HEK293 (cell line): Measurements from ENCODE around the gene TRIM26.

Source experiments
- CTCF ChIA-PET: fragments of 350-600 bp; formaldehyde crosslinking; extraction: SDS; loops from one replicate; lab custom pipeline; 2021; ENCODE audit warnings: antibody characterized with exemption; lab: Yijun Ruan, JAX
- POLR2A ChIA-PET: fragments of 300-600 bp; formaldehyde crosslinking; extraction: SDS; loops from one replicate; lab custom pipeline; 2020; ENCODE audit warnings: antibody characterized with exemption, inconsistent platforms; lab: Yijun Ruan, JAX
- H3K27ac ChIP-seq: fragments of 200-500 bp; sonication (Bioruptor generic); 2 replicates; pipeline ENCODE4 v1.5.1; 2014; ENCODE audit warnings: low read depth, low read length, control low read depth, inconsistent platforms; ENCODE audit errors: extremely low read depth
- H3K36me3 ChIP-seq, 2 experiments: fragments of 200-500 bp in 1 of 2; sonication (Bioruptor generic) in 1 of 2; 1 replicate in 1 of 2; 2 replicates in 1 of 2; pipeline ENCODE4 v1.5.1; 2014 to 2017; ENCODE audit warnings: inconsistent platforms in 2 of 2, low read length in 2 of 2; ENCODE audit not compliant: control insufficient read depth in 2 of 2, insufficient read depth in 1 of 2
- H3K4me1 ChIP-seq: fragments of 200-500 bp; sonication (Bioruptor generic); 2 replicates; pipeline ENCODE4 v1.5.1; 2014; ENCODE audit warnings: mild to moderate bottlenecking, low read length, inconsistent platforms; ENCODE audit not compliant: control insufficient read depth, insufficient read depth
- H3K4me3 ChIP-seq: 2 replicates; pipeline ENCODE4 v1.5.1; 2011; ENCODE audit warnings: low read depth, mild to moderate bottlenecking, control low read depth, low read length, moderate library complexity
- H3K9me3 ChIP-seq: fragments of 200-500 bp; sonication (Bioruptor generic); 2 replicates; pipeline ENCODE4 v1.5.1; 2014; ENCODE audit warnings: low read depth, low read length, inconsistent platforms; ENCODE audit not compliant: control insufficient read depth, insufficient read depth
- HOXA7 ChIP-seq: sonication (generic); formaldehyde crosslinking; IDR thresholded peaks from 2 replicates; pipeline ENCODE4 v1.8.1; 2022; ENCODE audit warnings: missing genetic modification reagents, borderline replicate concordance
- SALL2 ChIP-seq: fragments of 450-650 bp; formaldehyde crosslinking; IDR thresholded peaks from 2 replicates; pipeline ENCODE4 v1.5.0; 2017; ENCODE audit warnings: missing biosample characterization, mild to moderate bottlenecking, missing genetic modification characterization, borderline replicate concordance
- YY1 ChIP-seq: fragments of 450-650 bp; formaldehyde crosslinking; IDR thresholded peaks from 2 replicates; pipeline ENCODE4 v1.5.1; 2018; ENCODE audit warnings: missing biosample characterization, missing genetic modification characterization
- ZBTB48 ChIP-seq: fragments of 450-650 bp; formaldehyde crosslinking; IDR thresholded peaks from 2 replicates; pipeline ENCODE4 v1.5.1; 2016; ENCODE audit warnings: missing biosample characterization, missing genetic modification characterization
- ZFP3 ChIP-seq: fragments of 450-650 bp; formaldehyde crosslinking; IDR thresholded peaks from 2 replicates; pipeline ENCODE4 v1.5.1; 2016; ENCODE audit warnings: low read depth, missing biosample characterization, missing genetic modification characterization
- ZNF112 ChIP-seq: fragments of 450-650 bp; formaldehyde crosslinking; IDR thresholded peaks from 2 replicates; pipeline ENCODE4 v1.5.0; 2017; ENCODE audit warnings: missing biosample characterization, missing genetic modification characterization
- ZNF140 ChIP-seq: fragments of 450-650 bp; formaldehyde crosslinking; IDR thresholded peaks from 2 replicates; pipeline ENCODE4 v1.5.1; 2016; ENCODE audit warnings: missing biosample characterization, missing genetic modification characterization
- ZNF155 ChIP-seq: fragments of 450-650 bp; formaldehyde crosslinking; IDR thresholded peaks from 2 replicates; pipeline ENCODE4 v1.5.1; 2016; ENCODE audit warnings: missing biosample characterization, missing genetic modification characterization
- ZNF16 ChIP-seq: fragments of 450-650 bp; formaldehyde crosslinking; IDR thresholded peaks from 2 replicates; pipeline ENCODE4 v1.5.1; 2016; ENCODE audit warnings: low read depth, missing biosample characterization, missing genetic modification characterization
- ZNF169 ChIP-seq: fragments of 450-650 bp; formaldehyde crosslinking; IDR thresholded peaks from 2 replicates; pipeline ENCODE4 v1.5.1; 2016; ENCODE audit warnings: missing biosample characterization, missing genetic modification characterization
- ZNF175 ChIP-seq: fragments of 450-650 bp; formaldehyde crosslinking; IDR thresholded peaks from 2 replicates; pipeline ENCODE4 v1.5.1; 2016; ENCODE audit warnings: missing biosample characterization, missing genetic modification characterization
- ZNF2 ChIP-seq: fragments of 450-650 bp; formaldehyde crosslinking; IDR thresholded peaks from 2 replicates; pipeline ENCODE4 v1.5.1; 2016; ENCODE audit warnings: missing biosample characterization, missing genetic modification characterization
- ZNF214 ChIP-seq: fragments of 450-650 bp; formaldehyde crosslinking; IDR thresholded peaks from 2 replicates; pipeline ENCODE4 v1.5.1; 2017; ENCODE audit warnings: missing biosample characterization, mild to moderate bottlenecking, missing genetic modification characterization, borderline replicate concordance
- ZNF23 ChIP-seq: fragments of 450-650 bp; formaldehyde crosslinking; IDR thresholded peaks from 2 replicates; pipeline ENCODE4 v1.5.1; 2016; ENCODE audit warnings: missing biosample characterization, missing genetic modification characterization, borderline replicate concordance
- ZNF266 ChIP-seq: fragments of 450-650 bp; formaldehyde crosslinking; IDR thresholded peaks from 2 replicates; pipeline ENCODE4 v1.5.1; 2016; ENCODE audit warnings: missing biosample characterization, missing genetic modification characterization, low read depth
- ZNF350 ChIP-seq: fragments of 450-650 bp; formaldehyde crosslinking; IDR thresholded peaks from 2 replicates; pipeline ENCODE4 v1.5.0; 2017; ENCODE audit warnings: missing biosample characterization, mild to moderate bottlenecking, missing genetic modification characterization
- ZNF391 ChIP-seq: fragments of 450-650 bp; formaldehyde crosslinking; IDR thresholded peaks from 2 replicates; pipeline ENCODE4 v1.5.1; 2016; ENCODE audit warnings: low read depth, missing biosample characterization, missing genetic modification characterization, borderline replicate concordance
- ZNF48 ChIP-seq: fragments of 450-650 bp; formaldehyde crosslinking; IDR thresholded peaks from 2 replicates; pipeline ENCODE4 v1.5.1; 2016; ENCODE audit warnings: missing biosample characterization, missing genetic modification characterization
- ZNF501 ChIP-seq: fragments of 450-650 bp; formaldehyde crosslinking; IDR thresholded peaks from 2 replicates; pipeline ENCODE4 v1.5.1; 2016; ENCODE audit warnings: missing biosample characterization, missing genetic modification characterization
- ZNF530 ChIP-seq: fragments of 450-650 bp; formaldehyde crosslinking; IDR thresholded peaks from 2 replicates; pipeline ENCODE4 v1.5.1; 2016; ENCODE audit warnings: low read depth, missing biosample characterization, missing genetic modification characterization
- ZNF560 ChIP-seq: fragments of 450-650 bp; formaldehyde crosslinking; IDR thresholded peaks from 2 replicates; pipeline ENCODE4 v1.5.1; 2017; ENCODE audit warnings: missing biosample characterization, missing genetic modification characterization, borderline replicate concordance
- ZNF623 ChIP-seq: fragments of 450-650 bp; formaldehyde crosslinking; IDR thresholded peaks from 2 replicates; pipeline ENCODE4 v1.5.1; 2016; ENCODE audit warnings: missing biosample characterization, missing genetic modification characterization
- ZNF701 ChIP-seq: fragments of 450-650 bp; formaldehyde crosslinking; IDR thresholded peaks from 2 replicates; pipeline ENCODE4 v1.5.1; 2016; ENCODE audit warnings: missing biosample characterization, missing genetic modification characterization
- ZNF747 ChIP-seq: fragments of 450-650 bp; formaldehyde crosslinking; IDR thresholded peaks from 2 replicates; pipeline ENCODE4 v1.5.1; 2016; ENCODE audit warnings: missing biosample characterization, missing genetic modification characterization
- ZSCAN4 ChIP-seq: fragments of 450-650 bp; formaldehyde crosslinking; IDR thresholded peaks from 2 replicates; pipeline ENCODE4 v1.5.1; 2017; ENCODE audit warnings: missing biosample characterization, missing genetic modification characterization
- TF ChIP-seq, protein P1 (sequence below): fragments of 450-650 bp; formaldehyde crosslinking; IDR thresholded peaks from 2 replicates; pipeline ENCODE4 v1.5.1; 2017; ENCODE audit warnings: missing biosample characterization, missing genetic modification characterization
- TF ChIP-seq, protein P2 (sequence below): fragments of 450-650 bp; formaldehyde crosslinking; IDR thresholded peaks from 2 replicates; pipeline ENCODE4 v1.5.1; 2016; ENCODE audit warnings: missing biosample characterization, missing genetic modification characterization

The TRIM26 gene

DNA sequence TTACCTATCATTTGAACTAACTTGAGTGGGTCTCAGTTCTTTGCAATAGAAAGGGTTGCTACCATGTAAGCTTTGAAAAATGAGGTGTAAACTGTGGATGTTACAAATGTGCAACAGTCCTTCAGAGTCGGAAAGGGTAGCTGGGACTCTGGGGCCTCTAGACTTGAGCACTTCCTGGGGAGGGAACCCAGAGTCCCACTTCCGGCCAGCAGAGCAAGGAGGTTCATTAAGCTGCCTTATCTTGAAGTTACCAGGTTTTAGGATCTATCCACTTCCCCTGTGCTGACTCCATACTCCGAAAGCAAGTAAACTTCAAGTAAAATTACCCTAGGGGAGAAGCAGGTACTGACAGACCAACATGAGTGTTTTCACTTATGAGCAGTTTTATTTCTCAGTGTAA, 61.6 kb downstream of the TRIM26 start:
- H3K36me3 ChIP-seq = no peaks in the 10 kb centered on the region
- H3K4me1 ChIP-seq = peaks cover 24% of the 10 kb centered on the region
- H3K9me3 ChIP-seq = no peaks in the 10 kb centered on the region
- CTCF ChIA-PET = interaction anchor here (0.5 to 6.3 kb wide), 5 partner anchors 13 to 121 kb away, joined by 3 to 80 read pairs (median 5); no protein-coding TSS in a partner anchor
- POLR2A ChIA-PET = no interaction called here
- H3K4me3 ChIP-seq = no peak overlapping the region
- no peak for TF ChIP-seq ZBTB48 (tag by site-specific recombination)
- TF ChIP-seq ZNF530 (tag by site-specific recombination) = no peak
- no peak for TF ChIP-seq ZNF2
- no peak for TF ChIP-seq ZNF214 (tag by site-specific recombination)
- no peak for TF ChIP-seq ZNF350 (tag by site-specific recombination)
- TF ChIP-seq ZNF155 (tag by site-specific recombination) = no peak
- no peak for TF ChIP-seq ZNF16 (tag by site-specific recombination)
- no peak for TF ChIP-seq ZNF266 (tag by site-specific recombination)
- TF ChIP-seq YY1 = no peak
- no peak for TF ChIP-seq ZNF560 (tag by site-specific recombination)
- TF ChIP-seq ZSCAN4 (tag by site-specific recombination) = no peak
- TF ChIP-seq, protein P1, sequence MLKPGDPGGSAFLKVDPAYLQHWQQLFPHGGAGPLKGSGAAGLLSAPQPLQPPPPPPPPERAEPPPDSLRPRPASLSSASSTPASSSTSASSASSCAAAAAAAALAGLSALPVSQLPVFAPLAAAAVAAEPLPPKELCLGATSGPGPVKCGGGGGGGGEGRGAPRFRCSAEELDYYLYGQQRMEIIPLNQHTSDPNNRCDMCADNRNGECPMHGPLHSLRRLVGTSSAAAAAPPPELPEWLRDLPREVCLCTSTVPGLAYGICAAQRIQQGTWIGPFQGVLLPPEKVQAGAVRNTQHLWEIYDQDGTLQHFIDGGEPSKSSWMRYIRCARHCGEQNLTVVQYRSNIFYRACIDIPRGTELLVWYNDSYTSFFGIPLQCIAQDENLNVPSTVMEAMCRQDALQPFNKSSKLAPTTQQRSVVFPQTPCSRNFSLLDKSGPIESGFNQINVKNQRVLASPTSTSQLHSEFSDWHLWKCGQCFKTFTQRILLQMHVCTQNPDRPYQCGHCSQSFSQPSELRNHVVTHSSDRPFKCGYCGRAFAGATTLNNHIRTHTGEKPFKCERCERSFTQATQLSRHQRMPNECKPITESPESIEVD (tag by site-specific recombination) = no peak
- no peak for TF ChIP-seq ZNF112 (tag by site-specific recombination)
- no peak for TF ChIP-seq ZNF169 (tag by site-specific recombination)
- TF ChIP-seq, protein P2, sequence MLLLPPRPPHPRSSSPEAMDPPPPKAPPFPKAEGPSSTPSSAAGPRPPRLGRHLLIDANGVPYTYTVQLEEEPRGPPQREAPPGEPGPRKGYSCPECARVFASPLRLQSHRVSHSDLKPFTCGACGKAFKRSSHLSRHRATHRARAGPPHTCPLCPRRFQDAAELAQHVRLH = no peak
- no peak for TF ChIP-seq ZNF23 (tag by site-specific recombination)
- no peak for TF ChIP-seq ZNF747 (tag by site-specific recombination)
- TF ChIP-seq ZNF623 = no peak
- no peak for TF ChIP-seq ZNF175 (tag by site-specific recombination)
- H3K27ac ChIP-seq = no peak overlapping the region

DNA sequence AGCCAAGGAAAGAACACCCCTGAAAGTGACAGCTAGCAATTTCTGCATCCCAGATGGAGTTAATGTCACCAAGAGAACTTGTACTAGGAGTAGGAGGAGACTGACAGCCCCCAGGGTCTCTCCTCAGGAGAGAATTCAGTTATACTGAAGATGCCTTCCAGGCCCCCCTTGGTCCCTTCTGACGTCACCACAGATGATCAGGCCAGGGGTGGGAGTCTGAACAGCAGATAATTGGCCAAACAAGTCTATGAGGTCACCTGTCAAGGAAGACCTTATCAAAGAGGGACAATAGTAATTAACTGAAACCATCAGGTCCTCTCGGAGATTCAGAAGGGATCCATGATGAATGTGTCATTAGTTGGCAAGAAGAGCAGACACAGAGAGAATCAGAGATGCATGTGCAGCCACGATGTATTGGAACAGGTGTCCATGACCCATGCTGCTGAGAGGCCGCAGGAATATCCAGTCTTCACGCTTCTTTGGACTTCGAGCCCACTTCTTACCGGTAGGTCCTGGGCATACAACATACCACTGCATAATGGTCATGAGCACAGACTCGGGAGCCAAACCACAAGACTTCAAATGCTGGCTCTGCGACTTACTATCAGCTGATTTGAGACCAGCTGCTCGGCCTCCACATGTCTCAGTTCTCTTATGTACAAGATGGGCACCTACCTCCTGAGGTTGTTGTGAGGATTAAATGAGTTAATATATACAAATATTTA, 62.4 kb downstream of the TRIM26 start:
- ChIA-PET CTCF (interaction anchor here (1.5 to 6.3 kb wide), 2 partner anchors 12 to 19 kb away, joined by 5 to 80 read pairs; no protein-coding TSS in a partner anchor), POLR2A (no interaction called here)
- Histone ChIP-seq H3K27ac (no peak overlapping the region), H3K4me3 (no peak overlapping the region), H3K4me1 (peaks cover 17% of the 10 kb centered on the region), H3K9me3 (no peaks in the 10 kb centered on the region), H3K36me3 (no peaks in the 10 kb centered on the region)
- TF ChIP-seq ZNF701 (tag by site-specific recombination) = no peak
- no peak for TF ChIP-seq ZFP3 (tag by site-specific recombination)
- no peak for TF ChIP-seq ZNF140
- no peak for TF ChIP-seq ZNF391 (tag by site-specific recombination)
- TF ChIP-seq ZNF501 (tag by site-specific recombination) = no peak
- TF ChIP-seq SALL2 (tag by site-specific recombination) = no peak
- no peak for TF ChIP-seq HOXA7 (CRISPR knock-in tag)
- TF ChIP-seq, protein P2 = no peak
- no peak for TF ChIP-seq ZNF48 (tag by site-specific recombination)
